ENCODE data around the gene TDRD12.

DNA sequence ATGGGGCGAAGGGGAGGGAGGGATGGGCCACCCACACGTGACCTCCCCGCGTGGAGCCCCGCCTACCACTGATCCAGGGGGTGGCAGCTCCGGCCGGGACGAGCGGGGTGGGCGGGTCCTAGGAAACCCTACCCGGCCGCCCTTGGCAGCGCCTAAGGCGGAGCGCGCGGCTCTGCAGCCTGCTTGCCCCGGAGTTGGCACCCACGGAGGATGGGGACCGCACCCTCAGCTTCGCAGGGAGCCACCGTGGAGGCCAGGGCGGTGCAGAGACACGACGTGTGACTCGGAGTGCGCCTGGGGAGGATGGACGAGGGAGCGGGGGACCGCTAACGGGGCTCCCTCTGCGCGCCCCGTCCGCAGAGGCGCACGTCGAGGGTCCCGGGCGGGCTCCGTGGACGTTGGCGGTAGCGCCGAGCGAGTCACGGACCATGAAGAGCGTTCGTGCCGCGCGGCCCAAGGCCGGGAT, 43.8 kb upstream of the TDRD12 start, which contains the start of gene RGS9BP:
- TF ChIP-seq POLR2A (IDR thresholded peaks at IDR 0.05) (no peak), EP300 (IDR thresholded peaks at IDR 0.05) (no peak)
- TF ChIP-seq, protein P1, sequence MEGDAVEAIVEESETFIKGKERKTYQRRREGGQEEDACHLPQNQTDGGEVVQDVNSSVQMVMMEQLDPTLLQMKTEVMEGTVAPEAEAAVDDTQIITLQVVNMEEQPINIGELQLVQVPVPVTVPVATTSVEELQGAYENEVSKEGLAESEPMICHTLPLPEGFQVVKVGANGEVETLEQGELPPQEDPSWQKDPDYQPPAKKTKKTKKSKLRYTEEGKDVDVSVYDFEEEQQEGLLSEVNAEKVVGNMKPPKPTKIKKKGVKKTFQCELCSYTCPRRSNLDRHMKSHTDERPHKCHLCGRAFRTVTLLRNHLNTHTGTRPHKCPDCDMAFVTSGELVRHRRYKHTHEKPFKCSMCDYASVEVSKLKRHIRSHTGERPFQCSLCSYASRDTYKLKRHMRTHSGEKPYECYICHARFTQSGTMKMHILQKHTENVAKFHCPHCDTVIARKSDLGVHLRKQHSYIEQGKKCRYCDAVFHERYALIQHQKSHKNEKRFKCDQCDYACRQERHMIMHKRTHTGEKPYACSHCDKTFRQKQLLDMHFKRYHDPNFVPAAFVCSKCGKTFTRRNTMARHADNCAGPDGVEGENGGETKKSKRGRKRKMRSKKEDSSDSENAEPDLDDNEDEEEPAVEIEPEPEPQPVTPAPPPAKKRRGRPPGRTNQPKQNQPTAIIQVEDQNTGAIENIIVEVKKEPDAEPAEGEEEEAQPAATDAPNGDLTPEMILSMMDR (IDR thresholded peaks at IDR 0.05), result no peak
